Right atrium auricular region (tissue), 2 donors: Measurements from ENCODE around the gene GFM1. TPM values are rescaled to one million over a fixed set of nuclear protein-coding genes. Genes with fewer than 3 reads are reported as not detected.
A peak's percentile ranks its signal among the peaks of the same experiment; 100 is the strongest.

Experiments used
- DNase-seq: peaks from one replicate; pipeline ENCODE4 v3.0.0-alpha.2; 2019; ENCODE audit warnings: low spot score
- H3K27ac ChIP-seq, 2 donors: fragments of 200-600 bp; sonication (generic); 1 replicate in 1 of 2; 2 replicates in 1 of 2; pipeline ENCODE4 v1.5.1; 2016 to 2019
- H3K27me3 ChIP-seq, 2 donors: fragments of 200-600 bp; sonication (generic); one replicate each; pipeline versions ENCODE4 v1.5.1 to v1.6.0; 2017 to 2019
- H3K36me3 ChIP-seq: fragments of 200-600 bp; sonication (generic); one replicate; pipeline ENCODE4 v1.5.1; 2016
- H3K4me1 ChIP-seq, 2 donors: fragments of 200-600 bp; sonication (generic); one replicate each; pipeline versions ENCODE4 v1.5.1 to v1.6.0; 2017 to 2019
- H3K4me3 ChIP-seq, 2 donors: fragments of 200-600 bp; sonication (generic); 1 replicate in 1 of 2; 2 replicates in 1 of 2; pipeline ENCODE4 v1.5.1; 2017 to 2019; ENCODE audit warnings: mild to moderate bottlenecking in 1 of 2, moderate library complexity in 1 of 2
- H3K9me3 ChIP-seq, 2 donors: fragments of 200-600 bp; sonication (generic); one replicate each; pipeline ENCODE4 v1.5.1; 2019
- total RNA-seq, 2 donors: library from RNA; depleted of rRNA; stranded (reverse); fragments of >200 nt; gene quantifications; one replicate each; pipeline ENCODE4 v1.1.0, GENCODE V29; 2016
- TF ChIP-seq, protein P1 (sequence below), 2 donors: fragments of 200-600 bp; sonication (generic); IDR thresholded peaks; one replicate each; pipeline ENCODE4 v1.5.1; 2019; ENCODE audit warnings: antibody characterized with exemption in 2 of 2

The GFM1 gene
- total RNA-seq, 2 donors from 2014 or later, result 27.0 to 54.5 TPM

DNA sequence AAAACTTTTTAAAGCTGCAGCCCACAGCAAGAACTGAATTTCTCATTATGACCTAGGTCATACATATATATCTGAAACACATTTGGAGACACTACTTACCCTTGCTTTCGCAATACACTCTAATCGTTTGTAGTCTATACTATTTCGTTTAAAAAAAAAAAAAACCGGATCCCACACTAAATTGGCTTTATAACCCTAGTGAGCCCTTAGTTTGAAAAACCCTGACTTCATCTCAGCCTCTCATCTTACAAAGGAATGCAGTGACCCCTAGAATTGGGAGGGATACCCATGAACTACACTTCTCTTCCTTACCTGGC is 83.7 kb downstream of the GFM1 start:
- no peak overlapping the region for H3K4me3 ChIP-seq

DNA sequence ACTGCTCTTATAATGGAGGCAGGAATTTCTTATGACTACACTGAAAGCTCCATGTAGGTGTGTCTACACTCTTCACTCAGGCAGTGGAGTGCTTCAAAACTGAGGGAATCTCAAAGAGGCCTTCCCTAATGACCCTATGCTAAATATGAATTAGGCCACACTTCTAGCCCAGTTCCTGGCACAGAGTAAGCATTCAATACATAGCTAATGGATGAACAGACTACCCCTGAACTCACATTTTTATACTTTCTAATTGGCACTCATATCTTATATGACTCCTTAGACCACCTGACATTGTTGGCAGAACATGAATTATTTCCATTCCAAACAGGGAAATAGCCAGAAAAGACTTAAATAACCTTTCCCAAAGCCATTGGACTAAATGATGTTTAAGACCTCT is 84.5 kb downstream of the GFM1 start:
- TF ChIP-seq, protein P1, sequence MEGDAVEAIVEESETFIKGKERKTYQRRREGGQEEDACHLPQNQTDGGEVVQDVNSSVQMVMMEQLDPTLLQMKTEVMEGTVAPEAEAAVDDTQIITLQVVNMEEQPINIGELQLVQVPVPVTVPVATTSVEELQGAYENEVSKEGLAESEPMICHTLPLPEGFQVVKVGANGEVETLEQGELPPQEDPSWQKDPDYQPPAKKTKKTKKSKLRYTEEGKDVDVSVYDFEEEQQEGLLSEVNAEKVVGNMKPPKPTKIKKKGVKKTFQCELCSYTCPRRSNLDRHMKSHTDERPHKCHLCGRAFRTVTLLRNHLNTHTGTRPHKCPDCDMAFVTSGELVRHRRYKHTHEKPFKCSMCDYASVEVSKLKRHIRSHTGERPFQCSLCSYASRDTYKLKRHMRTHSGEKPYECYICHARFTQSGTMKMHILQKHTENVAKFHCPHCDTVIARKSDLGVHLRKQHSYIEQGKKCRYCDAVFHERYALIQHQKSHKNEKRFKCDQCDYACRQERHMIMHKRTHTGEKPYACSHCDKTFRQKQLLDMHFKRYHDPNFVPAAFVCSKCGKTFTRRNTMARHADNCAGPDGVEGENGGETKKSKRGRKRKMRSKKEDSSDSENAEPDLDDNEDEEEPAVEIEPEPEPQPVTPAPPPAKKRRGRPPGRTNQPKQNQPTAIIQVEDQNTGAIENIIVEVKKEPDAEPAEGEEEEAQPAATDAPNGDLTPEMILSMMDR (IDR thresholded peaks at IDR 0.05), result no peak
- Histone ChIP-seq H3K27me3 (no peaks in the 10 kb centered on the region), H3K9me3 (no peaks in the 10 kb centered on the region), H3K36me3 (no peaks in the 10 kb centered on the region), H3K4me1 (peaks cover 0 to 42% of the 10 kb centered on the region in 2 donors), H3K4me3 (no peak overlapping the region), H3K27ac (no peak overlapping the region)
- no peak for DNase-seq

More for the DNA sequence above, 83.7 kb downstream of the GFM1 start:
- Histone ChIP-seq H3K27me3 (no peaks in the 10 kb centered on the region), H3K4me1 (peaks cover 0 to 50% of the 10 kb centered on the region in 2 donors), H3K27ac (no peak overlapping the region), H3K36me3 (no peaks in the 10 kb centered on the region), H3K9me3 (no peaks in the 10 kb centered on the region)
- TF ChIP-seq, protein P1 (IDR thresholded peaks at IDR 0.05), result no peak
- DNase-seq, result no peak

DNA sequence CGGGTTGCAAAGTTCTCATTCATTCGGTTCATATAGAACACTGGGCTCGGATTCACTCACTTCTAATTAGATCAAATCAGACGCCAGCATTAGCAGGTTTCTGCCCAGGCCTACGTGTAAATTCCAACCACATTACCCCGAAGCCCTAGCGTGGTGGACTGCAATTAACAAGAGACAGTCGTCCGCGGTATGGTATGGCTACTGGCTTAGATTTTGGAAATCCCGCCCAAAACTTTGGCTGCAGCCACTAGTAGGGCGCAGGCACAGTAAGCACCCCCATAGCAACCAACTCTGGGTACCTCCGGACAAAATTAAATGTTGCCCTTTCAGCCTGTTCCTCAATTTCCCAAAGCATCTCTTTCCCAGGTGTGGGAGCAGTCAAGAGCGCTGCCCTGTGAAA is 87.2 kb downstream of the GFM1 start:
- Histone ChIP-seq H3K27ac (peak overlapping the region; percentile 67 to 82), H3K4me1 (peaks cover 0 to 24% of the 10 kb centered on the region in 2 donors)

DNA sequence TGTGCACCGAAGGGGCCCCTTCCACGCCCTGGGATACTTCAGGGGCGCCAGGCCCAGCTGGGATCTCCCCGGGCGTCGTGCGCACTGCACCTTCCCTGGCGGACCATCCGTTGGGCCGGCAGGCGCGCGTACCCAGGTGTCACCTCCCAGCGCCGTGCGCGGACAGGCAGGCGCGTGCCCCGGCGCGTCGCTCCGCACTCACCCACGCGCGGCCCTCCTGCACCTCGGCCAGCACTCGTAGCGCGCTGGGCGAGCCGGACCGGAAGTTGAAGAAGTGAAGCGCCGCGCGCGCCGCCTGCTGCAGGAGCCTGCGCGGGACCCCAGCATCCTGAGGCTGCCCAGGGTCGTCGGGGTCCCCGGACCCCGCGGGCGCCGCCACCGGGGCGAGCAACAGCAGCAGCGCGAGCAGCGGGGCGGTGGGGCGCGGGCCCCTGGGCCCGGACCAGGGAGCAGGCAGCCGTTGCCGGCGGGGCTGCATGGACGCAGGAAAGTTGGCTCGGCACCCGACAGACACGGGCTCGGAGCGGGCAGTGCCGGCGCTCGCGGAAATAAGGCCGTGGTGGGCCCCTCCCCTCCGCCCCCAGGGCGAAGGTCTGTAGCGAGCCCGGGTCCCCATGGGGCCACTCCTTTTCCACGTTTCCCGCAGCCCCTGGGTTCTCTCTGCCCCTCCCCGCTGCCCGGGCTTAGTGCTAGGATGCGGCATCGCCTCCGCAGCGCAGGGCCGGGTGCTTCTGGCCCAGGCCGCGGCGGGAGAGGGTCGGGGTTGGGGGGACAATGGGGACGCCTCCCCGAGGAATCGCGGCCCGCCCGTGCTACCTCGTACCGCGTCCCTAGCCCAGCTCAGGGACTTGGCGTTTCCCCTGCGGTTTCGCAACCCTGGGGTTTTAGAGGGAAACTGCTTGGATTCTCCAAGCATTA is 87.9 kb downstream of the GFM1 start, which contains the start of gene RARRES1:
RARRES1 (minus strand) TSS at position 520 of the 918 bp plus-strand sequence; CDS start at position 478, 42 bp downstream.
- Histone ChIP-seq H3K9me3 (peaks cover 0 to 9% of the 10 kb centered on the region in 2 donors), H3K36me3 (no peaks in the 10 kb centered on the region), H3K27ac (peak within 1 kb of the TSS; percentile 67 to 82), H3K27me3 (no peaks in the 10 kb centered on the region), H3K4me3 (peak within 1 kb of the TSS; percentile 55 to 69), H3K4me1 (peaks cover 0 to 24% of the 10 kb centered on the region in 2 donors)
- DNase-seq, result no peak
- TF ChIP-seq, protein P1 (IDR thresholded peaks at IDR 0.05), result peak in 1 of 2 donors; percentile 55

More for the DNA sequence above, 87.2 kb downstream of the GFM1 start:
- TF ChIP-seq, protein P1 (IDR thresholded peaks at IDR 0.05), result no peak
- no peaks in the 10 kb centered on the region for H3K36me3 ChIP-seq
- H3K27me3 ChIP-seq, result no peaks in the 10 kb centered on the region
- DNase-seq, result no peak
- peak overlapping the region; percentile 55 to 69 for H3K4me3 ChIP-seq
- peaks cover 0 to 9% of the 10 kb centered on the region in 2 donors for H3K9me3 ChIP-seq

DNA sequence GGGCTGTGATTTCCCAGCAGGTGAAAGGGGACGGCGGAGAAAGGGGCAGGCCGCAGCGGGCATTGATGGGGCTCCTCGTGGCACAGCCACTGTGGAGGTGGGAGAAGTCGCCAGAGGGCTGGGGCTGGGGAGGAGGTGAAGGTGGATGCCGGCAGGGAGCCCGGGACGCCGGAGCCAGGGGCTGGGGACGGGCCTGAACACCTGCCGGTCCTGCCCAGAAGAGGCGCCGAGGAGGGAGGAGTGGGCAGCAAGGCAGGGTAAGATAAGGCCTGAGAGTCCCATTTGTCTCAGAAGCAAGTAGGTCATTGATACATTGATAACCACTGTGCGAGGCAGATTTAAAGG is 88.5 kb downstream of the GFM1 start:
- Histone ChIP-seq H3K36me3 (no peaks in the 10 kb centered on the region), H3K4me3 (peak overlapping the region; percentile 55 to 69), H3K4me1 (peaks cover 0 to 19% of the 10 kb centered on the region in 2 donors), H3K27ac (peak overlapping the region; percentile 67 to 82), H3K27me3 (no peaks in the 10 kb centered on the region), H3K9me3 (peaks cover 0 to 9% of the 10 kb centered on the region in 2 donors)
- TF ChIP-seq, protein P1 (IDR thresholded peaks at IDR 0.05), result no peak
- DNase-seq, result no peak
